ENCODE measurements around the gene EIF4B. TPM values are rescaled to one million over a fixed set of nuclear protein-coding genes. Genes with fewer than 3 reads are reported as not detected.

Gene EIF4B
- total and polyA plus RNA-seq, 2 experiments from 2014 or later = 141 to 584 TPM

DNA sequence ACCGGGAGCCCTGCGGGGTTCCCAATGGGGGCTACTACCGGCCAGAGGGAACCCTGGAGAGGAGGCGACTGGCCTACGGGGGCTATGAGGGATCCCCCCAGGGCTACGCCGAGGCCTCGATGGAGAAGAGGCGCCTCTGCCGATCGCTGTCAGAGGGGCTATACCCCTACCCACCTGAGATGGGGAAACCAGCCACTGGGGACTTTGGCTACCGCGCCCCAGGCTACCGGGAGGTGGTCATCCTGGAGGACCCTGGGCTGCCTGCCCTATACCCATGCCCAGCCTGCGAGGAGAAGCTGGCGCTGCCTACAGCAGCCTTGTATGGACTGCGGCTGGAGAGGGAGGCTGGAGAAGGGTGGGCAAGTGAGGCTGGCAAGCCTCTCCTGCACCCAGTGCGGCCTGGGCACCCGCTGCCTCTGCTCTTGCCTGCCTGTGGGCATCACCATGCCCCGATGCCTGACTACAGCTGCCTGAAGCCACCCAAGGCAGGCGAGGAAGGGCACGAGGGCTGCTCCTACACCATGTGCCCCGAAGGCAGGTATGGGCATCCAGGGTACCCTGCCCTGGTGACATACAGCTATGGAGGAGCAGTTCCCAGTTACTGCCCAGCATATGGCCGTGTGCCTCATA lies 53.3 kb downstream of the EIF4B start:
- no peak overlapping the region for H3K27ac ChIP-seq (ENCODE audit: low read depth)
- peaks cover 6% of the 10 kb centered on the region; the same call in 2 of the 3 replicates for H3K4me1 Mint-ChIP-seq
- H3K4me3 ChIP-seq = no peak overlapping the region
- no peaks in the 10 kb centered on the region for H3K79me2 ChIP-seq (replicated peaks; ENCODE audit: insufficient read depth)
- H3K36me3 ChIP-seq (ENCODE audit: insufficient read depth) = no peaks in the 10 kb centered on the region
- DNase-seq (ENCODE audit: low spot score) (no peak), ATAC-seq (no peak)
- H3K4me2 ChIP-seq = no peak overlapping the region
- TF ChIP-seq NANOG (IDR thresholded peaks at IDR 0.05; ENCODE audit: borderline replicate concordance) = no peak
- no peak for TF ChIP-seq ZNF114 (CRISPR knock-in tag; IDR thresholded peaks at IDR 0.05)
- TF ChIP-seq, protein P1, sequence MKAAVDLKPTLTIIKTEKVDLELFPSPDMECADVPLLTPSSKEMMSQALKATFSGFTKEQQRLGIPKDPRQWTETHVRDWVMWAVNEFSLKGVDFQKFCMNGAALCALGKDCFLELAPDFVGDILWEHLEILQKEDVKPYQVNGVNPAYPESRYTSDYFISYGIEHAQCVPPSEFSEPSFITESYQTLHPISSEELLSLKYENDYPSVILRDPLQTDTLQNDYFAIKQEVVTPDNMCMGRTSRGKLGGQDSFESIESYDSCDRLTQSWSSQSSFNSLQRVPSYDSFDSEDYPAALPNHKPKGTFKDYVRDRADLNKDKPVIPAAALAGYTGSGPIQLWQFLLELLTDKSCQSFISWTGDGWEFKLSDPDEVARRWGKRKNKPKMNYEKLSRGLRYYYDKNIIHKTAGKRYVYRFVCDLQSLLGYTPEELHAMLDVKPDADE (IDR thresholded peaks at IDR 0.05) = no peak
- no peak for TF ChIP-seq JUNB (IDR thresholded peaks at IDR 0.05; ENCODE audit: unreplicated experiment)
- TF ChIP-seq CREB1 (CRISPR knock-in tag; IDR thresholded peaks at IDR 0.05; ENCODE audit: low read depth) = no peak
- TF ChIP-seq STAT1 (IDR thresholded peaks at IDR 0.05; ENCODE audit: unreplicated experiment) = no peak
- no peak for TF ChIP-seq EZH2phosphoT487 (IDR thresholded peaks at IDR 0.05; ENCODE audit: unreplicated experiment)
- TF ChIP-seq, protein P2, sequence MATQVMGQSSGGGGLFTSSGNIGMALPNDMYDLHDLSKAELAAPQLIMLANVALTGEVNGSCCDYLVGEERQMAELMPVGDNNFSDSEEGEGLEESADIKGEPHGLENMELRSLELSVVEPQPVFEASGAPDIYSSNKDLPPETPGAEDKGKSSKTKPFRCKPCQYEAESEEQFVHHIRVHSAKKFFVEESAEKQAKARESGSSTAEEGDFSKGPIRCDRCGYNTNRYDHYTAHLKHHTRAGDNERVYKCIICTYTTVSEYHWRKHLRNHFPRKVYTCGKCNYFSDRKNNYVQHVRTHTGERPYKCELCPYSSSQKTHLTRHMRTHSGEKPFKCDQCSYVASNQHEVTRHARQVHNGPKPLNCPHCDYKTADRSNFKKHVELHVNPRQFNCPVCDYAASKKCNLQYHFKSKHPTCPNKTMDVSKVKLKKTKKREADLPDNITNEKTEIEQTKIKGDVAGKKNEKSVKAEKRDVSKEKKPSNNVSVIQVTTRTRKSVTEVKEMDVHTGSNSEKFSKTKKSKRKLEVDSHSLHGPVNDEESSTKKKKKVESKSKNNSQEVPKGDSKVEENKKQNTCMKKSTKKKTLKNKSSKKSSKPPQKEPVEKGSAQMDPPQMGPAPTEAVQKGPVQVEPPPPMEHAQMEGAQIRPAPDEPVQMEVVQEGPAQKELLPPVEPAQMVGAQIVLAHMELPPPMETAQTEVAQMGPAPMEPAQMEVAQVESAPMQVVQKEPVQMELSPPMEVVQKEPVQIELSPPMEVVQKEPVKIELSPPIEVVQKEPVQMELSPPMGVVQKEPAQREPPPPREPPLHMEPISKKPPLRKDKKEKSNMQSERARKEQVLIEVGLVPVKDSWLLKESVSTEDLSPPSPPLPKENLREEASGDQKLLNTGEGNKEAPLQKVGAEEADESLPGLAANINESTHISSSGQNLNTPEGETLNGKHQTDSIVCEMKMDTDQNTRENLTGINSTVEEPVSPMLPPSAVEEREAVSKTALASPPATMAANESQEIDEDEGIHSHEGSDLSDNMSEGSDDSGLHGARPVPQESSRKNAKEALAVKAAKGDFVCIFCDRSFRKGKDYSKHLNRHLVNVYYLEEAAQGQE (IDR thresholded peaks at IDR 0.05; ENCODE audit: unreplicated experiment) = no peak
- TF ChIP-seq POLR2AphosphoS5 (IDR thresholded peaks at IDR 0.05; ENCODE audit: low read depth) = no peak
- TF ChIP-seq, protein P3, sequence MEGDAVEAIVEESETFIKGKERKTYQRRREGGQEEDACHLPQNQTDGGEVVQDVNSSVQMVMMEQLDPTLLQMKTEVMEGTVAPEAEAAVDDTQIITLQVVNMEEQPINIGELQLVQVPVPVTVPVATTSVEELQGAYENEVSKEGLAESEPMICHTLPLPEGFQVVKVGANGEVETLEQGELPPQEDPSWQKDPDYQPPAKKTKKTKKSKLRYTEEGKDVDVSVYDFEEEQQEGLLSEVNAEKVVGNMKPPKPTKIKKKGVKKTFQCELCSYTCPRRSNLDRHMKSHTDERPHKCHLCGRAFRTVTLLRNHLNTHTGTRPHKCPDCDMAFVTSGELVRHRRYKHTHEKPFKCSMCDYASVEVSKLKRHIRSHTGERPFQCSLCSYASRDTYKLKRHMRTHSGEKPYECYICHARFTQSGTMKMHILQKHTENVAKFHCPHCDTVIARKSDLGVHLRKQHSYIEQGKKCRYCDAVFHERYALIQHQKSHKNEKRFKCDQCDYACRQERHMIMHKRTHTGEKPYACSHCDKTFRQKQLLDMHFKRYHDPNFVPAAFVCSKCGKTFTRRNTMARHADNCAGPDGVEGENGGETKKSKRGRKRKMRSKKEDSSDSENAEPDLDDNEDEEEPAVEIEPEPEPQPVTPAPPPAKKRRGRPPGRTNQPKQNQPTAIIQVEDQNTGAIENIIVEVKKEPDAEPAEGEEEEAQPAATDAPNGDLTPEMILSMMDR (conservative IDR thresholded peaks at IDR 0.05; ENCODE audit: low read depth in 2 of 2) = no peak
- TF ChIP-seq ZNF331 (CRISPR knock-in tag; IDR thresholded peaks at IDR 0.05; ENCODE audit: low read depth) = no peak
- H3K9me3 Mint-ChIP-seq = no peaks in the 10 kb centered on the region; the same call in 2 of the 3 replicates
- peaks cover 17% of the 10 kb centered on the region; the same call in 1 of the 2 replicates for H3K27me3 ChIP-seq (ENCODE audit: insufficient read depth)
- H3F3A ChIP-seq (replicated peaks; ENCODE audit: low read depth) = 0 out of 2 replicates have a peak, but pooled peaks cover 4% of the 10 kb centered on the region
- H3K9me2 ChIP-seq (ENCODE audit: insufficient read depth) = no peaks in the 10 kb centered on the region
- H4K20me1 ChIP-seq (replicated peaks; ENCODE audit: insufficient read depth) = no peaks in the 10 kb centered on the region
- H2AFZ ChIP-seq = no peak overlapping the region
- H3K4me3 Mint-ChIP-seq = no peak overlapping the region
- peaks cover 3% of the 10 kb centered on the region; the same call in 1 of the 2 replicates for H3K4me1 ChIP-seq (ENCODE audit: insufficient read depth)
- H3K27me3 Mint-ChIP-seq (ENCODE audit: insufficient read depth, low read depth, poor library complexity) = peaks cover 10% of the 10 kb centered on the region
- H3K27ac Mint-ChIP-seq = no peak overlapping the region
- no peaks in the 10 kb centered on the region; the same call in 2 of the 3 replicates for H3K36me3 Mint-ChIP-seq (ENCODE audit: low read depth)
